GM18951 (cell line): ENCODE results near the gene THUMPD1.
"Not testable (repeated sequence)": the region's sequence is repeated elsewhere in the genome, so short reads cannot be mapped to it uniquely, and the experiment has no call there.

ENCODE experiments used
- POLR2A ChIP-seq: IDR thresholded peaks from 4 replicates; pipeline ENCODE4 v1.6.1; 2011; ENCODE audit warnings: mild to moderate bottlenecking; ENCODE audit not compliant: insufficient read length, insufficient read depth; ENCODE audit errors: extremely low read depth
- in situ Hi-C: fragments of 300-500 bp; cut with MboI; formaldehyde crosslinking; loops from one replicate; pipeline ENCODE4 v1.12.0; 2022; ENCODE audit warnings: low sequenced_read_pairs, mixed read lengths, inconsistent platforms; ENCODE audit not compliant: unreplicated experiment

Gene THUMPD1

GRCh38 chr16:20763461-20764232 lies 22.0 kb upstream of the THUMPD1 start, which contains the start of gene ACSM3:
Gene ACSM3 (plus strand): TSS chr16:20764014. CDS start chr16:20770035, 6,021 bp downstream.
- TF ChIP-seq POLR2A, result peak; percentile 54

DNA sequence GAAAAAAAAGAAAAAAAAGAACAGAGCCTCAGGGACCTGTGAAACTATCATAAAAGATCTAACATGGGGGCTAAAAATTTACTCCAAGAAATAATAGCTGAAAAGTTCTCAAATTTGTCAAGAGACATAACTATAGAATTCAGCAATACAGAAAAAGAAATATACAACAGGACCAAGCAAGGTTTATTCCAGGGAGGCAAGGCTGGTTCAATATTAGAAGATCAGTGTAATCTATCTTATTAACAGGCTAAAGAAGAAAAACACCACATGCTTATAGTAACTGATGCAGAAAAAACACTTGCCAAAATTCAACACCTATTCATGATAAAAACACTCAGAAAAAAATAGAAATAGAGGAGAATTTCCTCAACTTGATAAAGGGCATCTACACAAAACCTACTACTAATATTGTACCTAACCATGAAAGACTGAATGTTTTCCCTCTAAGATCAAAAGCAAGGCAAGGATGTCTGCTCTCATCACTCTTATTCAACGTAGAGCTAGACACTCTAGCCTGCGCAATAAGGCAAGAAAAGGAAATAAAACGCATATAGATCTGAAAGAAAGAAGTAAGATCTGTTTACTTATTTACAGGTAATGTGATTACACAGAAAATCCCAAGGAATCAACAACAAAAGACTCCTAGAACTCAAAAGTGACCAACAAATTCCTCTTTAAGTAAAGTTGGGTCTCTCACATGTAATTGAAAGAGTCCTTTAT lies 20.9 kb upstream of the THUMPD1 start:
- no peak for TF ChIP-seq POLR2A
- in situ Hi-C loops, result no loop called here

More at GRCh38 chr16:20763461-20764232, 22.0 kb upstream of the THUMPD1 start, which contains the start of gene ACSM3:
- in situ Hi-C loops, result no loop called here

DNA sequence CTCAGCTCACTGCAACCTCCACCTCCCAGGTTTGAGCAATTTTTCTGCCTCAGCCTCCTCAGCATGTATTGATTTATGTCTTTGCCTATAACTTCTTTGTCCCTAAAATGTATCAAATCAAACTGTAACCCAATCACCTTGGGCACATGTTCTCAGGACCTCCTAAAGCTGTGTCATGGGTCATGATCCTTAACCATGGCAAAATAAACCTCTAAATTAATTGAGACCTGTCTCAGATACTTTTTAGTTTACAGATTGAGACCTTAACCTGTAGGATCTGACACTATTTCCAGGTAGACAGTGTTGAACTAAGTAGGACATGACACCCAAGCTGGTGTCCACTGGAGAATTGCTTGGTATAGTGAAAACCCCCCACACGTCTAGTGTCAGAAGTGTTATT lies 19.6 kb upstream of the THUMPD1 start:
- in situ Hi-C loops, result no loop called here
- no peak for TF ChIP-seq POLR2A

DNA sequence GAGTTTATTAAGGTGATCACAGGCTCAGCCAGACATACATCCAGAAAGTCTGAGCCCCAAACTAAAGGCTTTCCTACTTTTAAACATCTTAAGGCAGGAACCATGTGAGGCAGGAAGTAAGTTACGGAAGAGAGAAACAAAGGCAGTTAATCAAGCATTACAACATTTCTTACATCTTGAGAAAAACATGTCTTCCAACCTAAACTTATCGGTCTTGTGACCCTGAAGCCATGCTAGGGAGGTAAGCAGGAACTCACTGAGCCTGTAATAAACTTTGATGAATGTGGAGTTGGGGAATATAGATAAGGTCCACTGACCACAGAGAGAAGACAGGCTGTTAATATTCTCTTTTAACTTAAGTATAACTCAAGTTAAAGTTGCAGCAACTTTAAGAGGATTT lies 18.7 kb upstream of the THUMPD1 start:
- in situ Hi-C loops, result no loop called here
- TF ChIP-seq POLR2A, result no peak

- in situ Hi-C loops, result not testable (repeated sequence)
These were observed 14.2 kb upstream of the THUMPD1 start for GRCh38 chr16:20755799-20756198.

GRCh38 chr16:20755238-20755637 lies 13.6 kb upstream of the THUMPD1 start:
- no peak for TF ChIP-seq POLR2A
- in situ Hi-C loops, result no loop called here

DNA sequence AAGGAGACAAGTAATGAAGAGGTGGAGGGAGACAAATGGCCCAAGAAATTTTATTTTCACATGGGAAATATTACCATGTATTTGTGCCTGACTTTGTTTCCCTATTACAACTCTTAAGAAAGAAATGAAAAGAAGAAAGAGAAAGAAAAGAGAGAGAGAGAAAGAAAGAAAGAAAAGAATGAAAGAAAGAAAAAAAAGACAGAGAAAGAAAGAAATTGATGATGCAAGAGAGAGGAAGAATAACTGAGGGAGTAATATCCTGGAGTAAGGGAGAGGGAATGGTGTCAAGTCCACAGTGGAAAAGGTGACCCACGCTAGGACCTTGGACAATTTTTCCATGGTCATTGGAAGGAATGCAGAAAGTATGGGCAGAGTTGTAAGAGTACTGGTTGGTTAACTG lies 12.1 kb upstream of the THUMPD1 start:
- in situ Hi-C loops, result no loop called here
- no peak for TF ChIP-seq POLR2A

- no peak for TF ChIP-seq POLR2A
- in situ Hi-C loops, result no loop called here
These were observed 8.9 kb upstream of the THUMPD1 start for GRCh38 chr16:20750558-20750957.

DNA sequence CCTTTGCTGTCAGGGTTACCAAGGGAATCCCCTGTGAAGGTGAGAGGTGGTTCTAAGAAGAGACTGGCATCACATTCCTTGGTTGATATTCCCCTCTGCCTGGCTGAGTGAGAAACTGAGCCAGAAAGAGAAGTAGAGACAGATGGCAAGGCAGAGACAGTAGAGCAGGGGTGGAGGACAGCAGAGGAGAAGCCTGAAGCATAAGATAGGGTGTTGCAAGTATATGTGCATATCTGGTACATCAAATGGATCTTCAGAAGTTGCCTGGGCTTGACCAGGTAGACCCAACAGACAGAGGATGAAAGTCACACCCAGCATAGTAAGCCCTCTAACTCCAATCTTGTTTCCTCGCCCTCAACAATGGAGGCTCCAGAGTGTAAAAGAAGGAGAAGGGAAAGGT lies 7.9 kb upstream of the THUMPD1 start:
- in situ Hi-C loops, result no loop called here

GRCh38 chr16:20747030-20747816 lies 5.6 kb upstream of the THUMPD1 start:
- in situ Hi-C loops, result no loop called here
- no peak for TF ChIP-seq POLR2A

More for the DNA sequence above, 7.9 kb upstream of the THUMPD1 start:
- no peak for TF ChIP-seq POLR2A

- TF ChIP-seq POLR2A, result no peak
- in situ Hi-C loops, result no loop called here
These were observed 4.8 kb upstream of the THUMPD1 start for GRCh38 chr16:20746461-20746860.

DNA sequence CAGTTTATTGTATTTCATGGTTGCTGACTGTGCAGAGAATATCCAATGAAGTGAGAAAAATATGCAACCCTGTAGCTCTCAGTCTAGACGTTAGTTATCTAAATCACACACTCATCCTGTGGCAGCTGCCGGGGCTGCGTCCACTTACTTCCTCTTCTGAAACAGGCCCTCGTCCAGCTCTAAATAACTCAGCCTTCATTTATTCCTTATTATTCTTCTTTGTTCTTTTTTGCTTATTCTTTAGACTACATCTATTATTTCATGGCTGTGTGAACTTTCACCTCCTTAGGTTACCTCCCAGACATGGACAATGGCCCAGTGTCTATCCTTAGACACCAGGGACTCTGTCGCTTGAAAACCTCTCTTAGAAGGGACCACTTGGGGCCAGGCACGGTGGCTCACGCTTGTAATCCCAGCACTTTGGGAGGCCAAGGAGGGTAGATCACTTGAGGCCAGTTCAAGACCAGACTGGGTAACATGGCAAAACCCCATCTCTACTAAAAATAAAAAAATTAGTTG lies 3.4 kb upstream of the THUMPD1 start:
- TF ChIP-seq POLR2A, result no peak
- in situ Hi-C loops, result no loop called here

- no peak for TF ChIP-seq POLR2A
- in situ Hi-C loops, result no loop called here
These were observed 2.0 kb upstream of the THUMPD1 start for GRCh38 chr16:20743591-20743990.
